Lower leg skin (tissue), 4 donors: ENCODE data around the gene ANGPT4. TPM values are rescaled to one million over a fixed set of nuclear protein-coding genes. Genes with fewer than 3 reads are reported as not detected.

Experiments
- DNase-seq, 2 donors: peaks; one replicate each; pipeline ENCODE4 v3.0.0-alpha.2; 2019; ENCODE audit warnings: low spot score in 2 of 2
- H3K4me3 ChIP-seq: fragments of 200-600 bp; sonication (generic); 2 replicates; pipeline ENCODE4 v1.5.1; 2017; ENCODE audit warnings: mild to moderate bottlenecking, low read depth; ENCODE audit not compliant: poor library complexity, severe bottlenecking
- CTCF ChIP-seq, 3 donors: fragments of 450-650 bp; IDR thresholded peaks; one replicate each; pipeline ENCODE4 v1.5.1; 2016; ENCODE audit warnings: antibody characterized with exemption in 3 of 3, mild to moderate bottlenecking in 3 of 3, moderate library complexity in 2 of 3
- POLR2A ChIP-seq, 2 donors: fragments of 450-650 bp; IDR thresholded peaks; one replicate each; pipeline ENCODE4 v1.6.1; 2016 to 2017; ENCODE audit warnings: antibody characterized with exemption in 2 of 2, mild to moderate bottlenecking in 1 of 2, moderate library complexity in 1 of 2
- whole genome bisulfite sequencing, 2 donors: methylation state at CpG; one replicate each; pipeline ENCODE4 v1.1.5; 2018; 5-methylcytosine and 5-hydroxymethylcytosine counted together
- intact Hi-C: fragments of 100-400 bp; cut with DNase I; formaldehyde crosslinking; loops from one replicate; pipeline ENCODE4 v1.15.0; 2023; ENCODE audit warnings: low total_unique reads
- total RNA-seq, 4 donors: library from RNA; depleted of rRNA; stranded (reverse); fragments of >200 nt; gene quantifications; one replicate each; pipeline ENCODE4 v1.1.0, GENCODE V29; 2016

The ANGPT4 gene
- total RNA-seq, 4 donors from 2014 or later: 0.80 to 4.2 (median 1.7) TPM

DNA sequence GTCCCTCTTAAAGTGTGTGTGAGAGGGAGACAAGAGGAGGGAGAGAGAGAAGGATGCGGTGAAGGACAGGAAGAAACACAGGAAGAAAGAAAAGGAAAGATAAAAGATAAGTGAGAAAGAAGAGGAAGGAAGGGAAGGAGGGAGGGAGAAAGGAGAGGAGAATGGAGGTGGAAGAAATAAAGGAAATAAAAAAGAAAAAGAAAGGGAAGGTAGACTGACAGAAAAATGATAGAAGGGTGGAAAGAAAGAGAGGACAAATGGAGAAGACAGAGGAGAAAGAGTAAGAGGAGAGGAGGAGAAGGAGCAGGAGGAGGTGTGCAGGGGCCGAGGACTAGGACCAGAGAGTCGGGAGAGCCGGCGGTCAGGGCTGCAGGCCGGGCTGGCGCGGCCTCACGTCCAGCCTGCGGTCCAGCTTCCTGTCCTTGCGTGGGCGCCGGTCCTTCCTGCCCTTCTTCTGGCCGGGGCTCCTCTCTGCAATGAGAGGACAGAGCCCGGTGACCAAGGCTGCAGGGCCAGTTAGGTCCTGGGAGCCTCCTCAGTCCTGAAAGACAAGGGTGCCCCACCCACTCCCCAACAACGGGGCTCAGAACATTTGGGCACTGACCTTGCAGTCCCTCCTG, 44.0 kb upstream of the ANGPT4 start:
- no peak overlapping the region for H3K4me3 ChIP-seq
- no peak for DNase-seq
- intact Hi-C loops: no loop called here
- WGBS, 2 donors: 70 to 86% methylated on average over 15 to 16 of the region's 16 CpGs
- TF ChIP-seq CTCF (IDR thresholded peaks at IDR 0.05) (no peak), POLR2A (IDR thresholded peaks at IDR 0.05) (no peak)

GRCh38 chr20:958936-959815, 43.0 kb upstream of the ANGPT4 start:
- no peak for DNase-seq
- intact Hi-C loops: no loop called here
- H3K4me3 ChIP-seq: no peak overlapping the region
- 41 to 43% methylated on average over 17 to 19 of the region's 19 CpGs for WGBS, 2 donors
- TF ChIP-seq POLR2A (IDR thresholded peaks at IDR 0.05) (no peak), CTCF (IDR thresholded peaks at IDR 0.05) (no peak)

GRCh38 chr20:957544-957943, 41.4 kb upstream of the ANGPT4 start:
- H3K4me3 ChIP-seq: no peak overlapping the region
- 74 to 82% methylated on average over 1 of the region's 1 CpG for WGBS, 2 donors
- TF ChIP-seq CTCF (IDR thresholded peaks at IDR 0.05) (no peak), POLR2A (IDR thresholded peaks at IDR 0.05) (no peak)
- intact Hi-C loops: no loop called here
- DNase-seq: no peak

DNA sequence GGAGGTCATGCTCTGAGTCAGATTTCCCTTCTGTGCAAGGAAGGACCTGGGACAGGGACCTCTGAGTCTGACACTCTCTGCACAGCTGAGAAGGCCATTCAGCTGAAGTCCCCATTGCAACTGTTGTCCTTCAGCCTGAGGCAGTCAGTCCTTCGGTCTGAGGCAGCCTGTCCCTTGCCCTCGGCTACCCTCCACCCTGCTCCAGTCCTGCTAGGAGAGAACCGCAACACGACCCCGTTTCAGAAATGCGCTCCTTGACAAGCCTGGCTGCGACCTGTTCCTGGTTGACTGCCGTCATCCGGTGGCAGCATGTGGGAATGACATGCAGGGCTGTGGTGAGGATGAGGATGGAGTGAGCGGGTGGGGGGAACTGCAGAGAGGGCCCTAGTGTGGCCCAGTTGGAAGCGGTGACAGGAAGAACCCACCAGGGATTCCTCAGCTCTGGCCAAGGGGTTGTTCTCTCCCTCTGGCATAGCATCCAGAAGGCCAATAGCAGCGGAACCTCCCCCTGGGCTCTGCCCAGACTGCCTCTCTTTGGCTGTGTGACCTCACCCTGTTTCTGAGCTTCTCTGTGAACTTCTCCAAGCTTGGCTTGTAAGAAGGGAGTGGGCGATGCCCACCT, 40.3 kb upstream of the ANGPT4 start:
- intact Hi-C loops: loop anchor here (1.0 kb wide), 1 partner anchor 140 kb away; no protein-coding TSS in a partner anchor
- WGBS, 2 donors: 12 to 16% methylated on average over 8 to 12 of the region's 13 CpGs
- TF ChIP-seq POLR2A (IDR thresholded peaks at IDR 0.05) (no peak), CTCF (IDR thresholded peaks at IDR 0.05) (peak in 1 of 3 donors; percentile 74)
- no peak overlapping the region for H3K4me3 ChIP-seq
- DNase-seq: peak; percentile 46 to 90

DNA sequence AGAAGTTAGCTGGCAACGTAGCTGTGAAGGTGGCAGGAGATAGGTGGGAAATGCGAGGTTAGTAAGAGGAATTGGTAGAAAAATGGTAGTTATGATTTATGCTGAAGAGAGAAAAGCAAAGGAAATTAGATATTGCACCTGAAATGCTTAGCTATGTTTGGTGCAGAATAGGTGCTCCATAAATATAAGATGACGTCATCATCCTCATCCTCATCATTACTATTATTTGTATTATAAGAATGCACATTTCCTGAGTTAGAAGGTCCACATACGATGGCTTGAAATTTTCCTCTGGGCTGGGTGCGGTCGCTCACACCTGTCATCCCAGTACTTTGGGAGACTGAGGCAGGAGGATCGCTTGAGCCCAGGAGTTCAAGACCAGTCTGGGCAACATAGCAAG, 39.5 kb upstream of the ANGPT4 start:
- 72 to 82% methylated on average over 7 of the region's 7 CpGs for WGBS, 2 donors
- intact Hi-C loops: loop anchor here (1.0 kb wide), 1 partner anchor 139 kb away; no protein-coding TSS in a partner anchor
- TF ChIP-seq POLR2A (IDR thresholded peaks at IDR 0.05) (no peak), CTCF (IDR thresholded peaks at IDR 0.05) (no peak)
- no peak for DNase-seq
- no peak overlapping the region for H3K4me3 ChIP-seq
